HG03066 (cell line): ENCODE results near the gene OR2C1.
A peak's percentile ranks its signal among the peaks of the same experiment; 100 is the strongest.

Experiments
- ATAC-seq: cut with Tn5 transposase; IDR thresholded peaks from one replicate; pipeline ENCODE4 v1.9.1; 2021; ENCODE audit warnings: low read depth; ENCODE audit not compliant: unreplicated experiment

OR2C1 gene

DNA sequence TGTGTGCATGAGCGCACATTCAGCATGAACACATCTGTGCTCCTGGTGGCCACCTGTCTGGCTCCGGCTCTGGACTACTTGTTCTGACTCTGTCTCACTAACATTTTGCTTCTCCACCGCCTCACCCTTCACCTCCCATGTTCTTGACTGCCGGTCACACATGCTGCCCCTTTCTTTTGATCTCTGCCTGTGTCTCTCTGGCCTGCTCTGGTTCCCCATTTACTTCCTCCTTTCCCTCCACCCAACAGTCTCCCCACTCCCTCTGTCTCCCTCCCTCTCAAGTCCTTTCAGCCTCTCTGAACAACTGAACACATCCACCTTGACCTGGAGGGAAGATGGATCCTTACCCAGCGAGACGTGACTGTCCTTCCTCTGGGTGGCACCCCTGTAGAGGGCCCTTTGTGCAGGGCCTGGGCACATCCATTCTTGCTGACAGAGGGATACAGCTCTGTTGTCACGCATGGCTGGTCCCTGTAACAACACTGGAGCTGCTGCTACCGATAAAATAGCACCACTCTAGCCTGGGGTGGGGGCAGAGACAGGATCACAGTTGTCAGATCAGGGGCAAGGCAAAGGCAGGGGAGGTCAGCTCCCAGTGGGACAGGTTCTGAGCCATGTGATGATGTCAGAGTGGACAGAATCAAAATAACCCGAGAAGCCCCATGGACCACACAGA lies 34.1 kb downstream of the OR2C1 start:
- ATAC-seq, result no peak

- ATAC-seq, result peak; percentile 23
These were observed 44.7 kb downstream of the OR2C1 start for GRCh38 chr16:3400446-3400778.

- peak; percentile 96 for ATAC-seq
These were observed 45.3 kb downstream of the OR2C1 start, which contains the start of the genes ZNF174 and ZSCAN32 for GRCh38 chr16:3400779-3401688. TSS of gene ZNF174 (plus strand) at chr16:3401215. CDS start at chr16:3402005, 790 bp downstream. TSS of gene ZSCAN32 (minus strand) at chr16:3401004. CDS start at chr16:3397557, 3,447 bp downstream.

- no peak for ATAC-seq
These were observed 46.2 kb downstream of the OR2C1 start for GRCh38 chr16:3401719-3402397.
